Spinal cord (tissue), 10 donors: ENCODE results near the gene GRID1. TPM values are rescaled to one million over a fixed set of nuclear protein-coding genes. Genes with fewer than 3 reads are reported as not detected.
A peak's percentile ranks its signal among the peaks of the same experiment; 100 is the strongest.

Source experiments
- DNase-seq, 6 donors: peaks; one replicate each; pipeline versions ENCODE4 v3.0.0 to v3.0.0-alpha.2; 2013 to 2015; ENCODE audit warnings: low spot score in 6 of 6, low read depth in 4 of 6
- H3K27ac ChIP-seq: one replicate; pipeline ENCODE4 v1.5.1; 2013; ENCODE audit warnings: low read depth, low read length, control low read depth
- H3K27me3 ChIP-seq: one replicate; pipeline ENCODE4 v1.6.1; 2013; ENCODE audit warnings: low read length; ENCODE audit not compliant: control insufficient read depth, insufficient read depth
- H3K36me3 ChIP-seq: one replicate; pipeline ENCODE4 v1.6.1; 2013; ENCODE audit warnings: low read length; ENCODE audit not compliant: control insufficient read depth, insufficient read depth
- H3K4me1 ChIP-seq: one replicate; pipeline ENCODE4 v1.6.1; 2013; ENCODE audit warnings: low read length; ENCODE audit not compliant: control insufficient read depth, insufficient read depth
- H3K4me3 ChIP-seq: one replicate; pipeline ENCODE4 v1.5.1; 2013; ENCODE audit warnings: low read depth, low read length, control low read depth
- H3K9me3 ChIP-seq: one replicate; pipeline ENCODE4 v1.6.1; 2013; ENCODE audit warnings: low read length; ENCODE audit not compliant: control insufficient read depth, insufficient read depth
- WGBS: methylation state at CpG from one replicate; pipeline ENCODE4 v1.1.5; 2013; ENCODE audit warnings: missing lambda C conversion rate; ENCODE audit not compliant: insufficient coverage; 5-methylcytosine and 5-hydroxymethylcytosine counted together
- polyA plus RNA-seq, 2 donors: library from polyadenylated mRNA; unstranded; fragments of 120-200 nt; gene quantifications; one replicate each; pipeline ENCODE4 v1.2.1, GENCODE V29; 2013; ENCODE audit not compliant: insufficient read length in 2 of 2
- total RNA-seq, 2 donors: library from RNA; depleted of rRNA in 1 of 2; stranded (reverse); fragments of 120-200 nt in 1 of 2; fragments of >200 nt in 1 of 2; gene quantifications; one replicate each; pipeline versions ENCODE4 v1.2.3 to v1.2.4, GENCODE V29; 2013 to 2014
- donor health status: healthy.

The GRID1 gene
- total and polyA plus RNA-seq, 4 donors = 7.6 to 30.1 (median 22.2) TPM

DNA sequence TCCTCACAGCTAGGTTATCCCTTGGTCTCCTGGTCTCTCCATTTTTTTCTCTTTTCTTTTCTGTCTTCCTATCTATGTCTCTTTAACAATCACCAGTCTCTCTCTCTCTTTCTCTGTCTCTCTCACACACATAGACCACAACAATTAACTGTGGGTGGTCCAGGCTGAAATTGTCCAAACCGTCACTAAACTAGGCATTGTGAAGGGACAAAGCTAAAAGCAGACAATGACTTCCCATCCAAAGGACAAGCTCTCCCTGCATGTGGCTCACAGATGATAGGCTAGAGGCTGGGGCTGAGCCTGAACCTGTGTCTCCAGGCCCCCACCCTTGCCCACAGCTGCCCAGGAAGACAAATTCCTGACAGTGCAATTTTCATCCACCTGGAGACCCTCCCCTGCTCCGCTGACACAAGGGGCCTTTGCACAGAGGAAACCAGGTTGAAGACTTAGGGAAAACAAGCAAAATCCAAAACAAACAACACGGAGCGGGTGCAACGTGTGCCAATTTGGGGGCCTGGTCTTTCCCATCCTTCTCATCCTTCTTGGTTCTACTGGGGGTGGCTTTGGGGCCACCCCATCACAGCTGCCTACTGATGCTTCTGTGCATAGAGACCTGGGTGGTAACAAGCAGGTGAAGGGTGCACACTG lies 755.4 kb downstream of the GRID1 start:
- H3K9me3 ChIP-seq = no peaks in the 10 kb centered on the region
- H3K4me1 ChIP-seq = peaks cover 3% of the 10 kb centered on the region
- H3K36me3 ChIP-seq = peaks cover 23% of the 10 kb centered on the region
- H3K4me3 ChIP-seq = no peak overlapping the region
- no peak overlapping the region for H3K27ac ChIP-seq
- no peak for DNase-seq
- no peaks in the 10 kb centered on the region for H3K27me3 ChIP-seq
- WGBS = 100% methylated on average over 1 of the region's 5 CpGs

DNA sequence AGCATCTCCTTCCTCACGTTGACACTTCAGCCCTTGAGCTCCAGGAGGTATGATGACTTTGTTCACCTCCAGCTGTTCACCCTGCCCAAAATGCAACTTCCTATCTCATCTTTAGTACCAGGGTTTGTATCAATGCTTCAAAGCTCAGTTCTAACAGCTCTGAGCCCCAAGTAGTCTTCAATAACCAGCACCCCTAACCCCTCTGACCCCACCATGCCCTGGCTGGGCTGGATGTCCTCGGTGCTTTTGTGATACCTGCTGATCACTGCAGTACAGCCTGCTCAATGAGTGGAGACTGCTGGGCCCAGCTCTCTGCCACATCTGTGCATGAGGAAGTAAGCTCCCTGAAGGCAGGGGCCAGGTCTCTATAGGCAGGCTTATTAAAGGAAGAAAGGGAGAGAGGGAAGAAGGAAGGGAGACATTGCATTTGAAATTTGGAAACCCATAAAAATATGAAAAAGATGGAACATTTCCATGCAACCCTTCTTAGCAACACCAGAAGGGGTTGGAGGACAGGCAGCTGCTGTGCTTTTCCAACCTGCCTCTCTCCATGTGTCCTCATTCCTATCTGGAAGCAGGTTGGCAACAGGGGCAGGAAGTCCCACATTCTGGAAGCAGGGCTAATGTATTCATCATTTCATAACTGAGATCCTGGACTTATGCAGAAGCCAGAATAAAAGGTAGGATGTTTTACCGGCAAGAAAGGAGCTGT lies 756.1 kb downstream of the GRID1 start:
- H3K4me3 ChIP-seq = no peak overlapping the region
- no peak overlapping the region for H3K27ac ChIP-seq
- peaks cover 3% of the 10 kb centered on the region for H3K4me1 ChIP-seq
- H3K9me3 ChIP-seq = no peaks in the 10 kb centered on the region
- no peak for DNase-seq
- 65% methylated on average over 2 of the region's 3 CpGs for WGBS
- H3K36me3 ChIP-seq = peaks cover 22% of the 10 kb centered on the region
- H3K27me3 ChIP-seq = no peaks in the 10 kb centered on the region

DNA sequence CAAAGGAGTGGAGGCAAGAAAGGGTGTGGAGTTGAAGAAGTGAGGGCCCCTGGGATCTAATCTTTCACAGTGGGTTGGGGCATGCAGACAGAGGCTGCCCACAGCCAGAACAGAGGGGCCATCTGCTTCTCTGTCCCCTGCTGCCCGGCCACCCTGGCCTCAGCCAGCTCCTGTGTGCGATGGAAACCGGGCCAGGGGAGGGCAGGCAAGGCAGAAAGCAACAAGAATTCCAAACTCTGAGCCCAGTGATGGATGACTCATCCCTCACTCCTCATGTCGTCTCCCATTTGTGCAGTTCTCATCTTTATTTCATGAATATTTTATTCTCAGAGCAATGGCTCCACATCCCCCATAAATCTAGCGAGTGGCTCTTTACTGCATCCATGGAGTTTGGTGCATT lies 757.1 kb downstream of the GRID1 start:
- no peak overlapping the region for H3K4me3 ChIP-seq
- no peak for DNase-seq
- peaks cover 20% of the 10 kb centered on the region for H3K36me3 ChIP-seq
- peaks cover 3% of the 10 kb centered on the region for H3K4me1 ChIP-seq
- H3K27ac ChIP-seq = no peak overlapping the region
- no peaks in the 10 kb centered on the region for H3K9me3 ChIP-seq
- no peaks in the 10 kb centered on the region for H3K27me3 ChIP-seq
- WGBS = 87% methylated on average over 3 of the region's 5 CpGs

DNA sequence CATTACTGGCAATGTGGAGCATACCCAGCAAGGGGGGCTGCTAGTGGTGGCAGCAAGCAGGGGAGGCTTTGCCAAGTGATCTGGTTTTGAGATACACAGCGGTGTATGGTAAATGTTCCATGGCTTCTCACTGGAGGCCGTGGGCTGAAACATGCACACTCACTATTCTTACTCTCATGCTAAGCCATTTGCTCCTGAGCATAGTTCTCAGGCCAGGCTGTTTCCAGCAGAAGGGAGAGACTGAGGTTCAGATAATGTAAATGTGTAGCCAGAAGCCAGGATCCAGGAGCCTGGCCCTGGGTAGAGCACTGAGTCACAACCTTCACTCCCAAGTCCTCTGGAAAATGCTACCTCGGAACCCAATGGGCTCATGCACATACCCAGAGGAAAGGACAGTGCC lies 757.9 kb downstream of the GRID1 start:
- Histone ChIP-seq H3K9me3 (no peaks in the 10 kb centered on the region), H3K27me3 (no peaks in the 10 kb centered on the region), H3K4me1 (peaks cover 3% of the 10 kb centered on the region), H3K36me3 (peaks cover 20% of the 10 kb centered on the region), H3K27ac (no peak overlapping the region), H3K4me3 (no peak overlapping the region)
- WGBS = 100% methylated on average over 1 of the region's 3 CpGs
- DNase-seq = no peak

DNA sequence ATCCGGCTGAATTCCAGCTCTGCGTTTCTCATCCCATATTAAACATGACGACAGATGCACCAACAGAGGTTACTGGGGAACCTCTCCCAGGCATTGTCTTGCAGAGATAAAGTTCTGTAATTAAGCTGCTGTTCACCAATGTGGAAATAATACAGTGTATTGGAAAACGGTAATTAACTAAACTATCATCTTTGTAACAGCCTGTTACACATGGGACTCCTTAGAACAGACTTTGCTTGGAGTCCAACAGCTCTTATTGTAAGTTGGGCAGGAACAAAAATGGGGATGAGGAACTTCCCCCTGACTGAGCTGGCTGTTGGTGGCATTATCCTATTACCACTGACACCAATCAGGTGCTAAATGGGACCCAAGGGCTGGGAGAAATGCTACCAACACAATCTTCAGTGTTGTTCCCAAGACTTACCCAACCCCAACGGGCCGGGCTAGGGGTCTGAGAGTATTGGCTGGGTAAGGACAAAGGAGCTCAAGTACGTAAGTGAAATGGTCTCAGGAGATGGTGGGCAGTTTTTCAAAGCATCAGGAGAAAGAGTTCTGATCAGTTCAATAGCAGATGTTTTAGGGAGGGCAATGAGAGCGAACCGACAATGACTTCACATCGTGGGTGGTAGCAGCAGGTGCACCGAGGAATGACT lies 759.4 kb downstream of the GRID1 start:
- peaks cover 3% of the 10 kb centered on the region for H3K4me1 ChIP-seq
- WGBS = 81% methylated on average over 5 of the region's 11 CpGs
- no peak overlapping the region for H3K27ac ChIP-seq
- DNase-seq = peak in 3 of 6 donors; percentile 13 to 91 (median 31)
- H3K36me3 ChIP-seq = peaks cover 11% of the 10 kb centered on the region
- no peaks in the 10 kb centered on the region for H3K9me3 ChIP-seq
- H3K27me3 ChIP-seq = no peaks in the 10 kb centered on the region
- no peak overlapping the region for H3K4me3 ChIP-seq

DNA sequence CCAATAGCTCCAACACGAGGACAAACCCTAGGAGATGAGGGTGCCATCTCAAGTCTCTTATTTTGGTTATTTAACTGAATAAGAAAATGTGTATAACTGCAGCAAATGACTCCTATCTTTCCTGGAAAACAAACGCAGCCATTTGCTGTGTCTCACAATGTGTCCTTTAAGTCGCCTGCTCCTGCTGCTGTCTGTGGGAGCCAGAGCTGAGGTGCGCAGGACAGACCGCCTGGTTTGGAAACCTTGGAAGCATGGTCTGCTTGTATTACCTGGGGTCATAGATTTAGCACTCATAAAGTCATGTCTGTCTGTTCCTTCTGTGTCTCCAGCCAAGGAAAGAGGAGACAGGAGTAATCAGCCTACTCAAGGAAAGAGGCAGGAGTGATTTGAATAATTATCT lies 760.2 kb downstream of the GRID1 start:
- DNase-seq = no peak
- H3K36me3 ChIP-seq = peaks cover 10% of the 10 kb centered on the region
- H3K27me3 ChIP-seq = no peaks in the 10 kb centered on the region
- no peak overlapping the region for H3K4me3 ChIP-seq
- no peak overlapping the region for H3K27ac ChIP-seq
- 95% methylated on average over 4 of the region's 5 CpGs for WGBS
- H3K4me1 ChIP-seq = no peaks in the 10 kb centered on the region
- no peaks in the 10 kb centered on the region for H3K9me3 ChIP-seq

DNA sequence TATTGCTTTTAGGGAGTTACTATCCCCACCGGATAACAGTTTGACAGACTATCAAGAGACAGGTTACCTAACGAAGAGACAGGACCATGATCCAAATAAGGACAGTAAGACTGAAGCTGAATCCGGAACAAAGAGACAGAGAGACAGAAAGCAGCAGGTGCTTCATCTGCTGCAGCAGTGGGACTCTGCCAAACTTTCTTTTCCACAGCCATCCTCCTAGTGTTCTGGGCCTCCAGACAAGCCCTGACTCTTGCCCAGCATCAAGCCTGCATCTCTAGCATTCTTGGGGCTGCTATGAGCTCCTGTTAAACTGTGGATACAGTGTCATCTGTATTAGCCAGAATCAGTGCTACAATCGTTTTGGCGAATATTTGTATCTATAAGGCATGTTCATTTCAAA lies 761.7 kb downstream of the GRID1 start:
- Histone ChIP-seq H3K4me3 (no peak overlapping the region), H3K9me3 (no peaks in the 10 kb centered on the region), H3K27me3 (no peaks in the 10 kb centered on the region), H3K36me3 (peaks cover 10% of the 10 kb centered on the region), H3K27ac (no peak overlapping the region), H3K4me1 (peaks cover 5% of the 10 kb centered on the region)
- DNase-seq = no peak
- WGBS = 94% methylated on average over 5 of the region's 5 CpGs

DNA sequence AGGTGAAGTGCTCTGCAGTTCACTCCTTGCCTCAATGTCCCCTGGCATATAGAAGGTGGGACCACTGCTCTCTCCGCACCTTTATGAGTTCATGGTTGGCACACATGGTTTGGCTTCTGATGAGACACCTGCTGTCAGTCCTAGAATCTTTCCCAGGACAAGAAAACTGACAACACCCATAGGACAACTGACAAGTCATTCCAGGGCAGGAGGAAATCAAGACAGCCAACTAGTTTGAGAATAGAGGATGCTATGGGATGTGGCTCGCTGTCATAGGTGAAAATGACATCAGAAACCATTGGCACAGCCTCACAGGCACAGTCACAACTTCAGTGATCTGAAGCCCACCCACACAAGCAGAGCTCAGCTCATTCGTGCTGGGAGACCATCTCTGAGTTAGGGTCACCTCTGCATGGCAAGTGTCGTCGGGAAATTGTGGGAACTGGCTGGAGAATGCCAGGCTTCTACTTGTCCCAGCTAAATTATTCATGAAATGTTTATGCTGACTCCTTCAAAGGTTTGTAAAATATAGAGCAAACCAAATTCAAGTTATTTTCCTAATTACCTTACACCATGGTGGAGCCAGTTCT lies 762.4 kb downstream of the GRID1 start:
- Histone ChIP-seq H3K9me3 (no peaks in the 10 kb centered on the region), H3K36me3 (peaks cover 7% of the 10 kb centered on the region), H3K4me1 (peaks cover 5% of the 10 kb centered on the region), H3K4me3 (no peak overlapping the region), H3K27me3 (no peaks in the 10 kb centered on the region), H3K27ac (no peak overlapping the region)
- DNase-seq = no peak
- WGBS = 91% methylated on average over 3 of the region's 5 CpGs

DNA sequence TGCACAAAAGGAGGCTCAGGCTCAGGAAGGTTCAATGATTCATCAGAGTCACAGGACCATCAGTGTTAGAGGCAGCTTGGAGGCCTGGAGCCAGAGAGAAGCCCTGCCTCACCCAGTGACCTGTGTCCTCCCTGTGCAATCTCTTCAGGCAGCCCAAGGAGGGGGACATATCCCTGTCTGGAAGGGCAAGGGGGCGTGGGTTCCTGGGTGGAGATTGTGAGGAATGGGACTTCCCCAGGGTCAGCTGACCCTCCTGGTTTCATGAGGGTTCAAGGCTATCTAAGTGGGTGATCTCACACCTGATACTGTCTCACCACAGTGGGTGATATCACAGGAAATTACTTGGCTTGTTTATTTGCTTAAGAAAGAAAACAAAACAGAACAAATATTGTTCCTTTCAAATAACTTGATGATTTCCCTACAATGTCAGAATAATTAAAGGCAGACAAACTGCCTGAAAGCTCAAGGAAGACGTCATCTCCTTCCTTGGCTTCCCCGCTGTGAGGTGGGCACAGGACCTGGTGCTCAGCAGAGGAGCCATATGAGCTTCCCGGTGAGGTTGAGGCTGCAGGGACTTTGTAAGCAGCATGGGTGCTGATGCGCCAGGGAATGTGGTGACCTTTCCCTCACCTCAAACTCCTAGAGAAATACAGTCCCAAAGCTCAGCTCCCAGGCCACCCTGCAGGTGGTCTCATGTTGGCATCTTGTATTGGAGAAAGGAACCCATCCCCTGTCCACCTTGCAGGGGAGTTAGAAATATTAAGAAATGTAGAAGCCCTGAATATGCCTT lies 763.2 kb downstream of the GRID1 start:
- H3K4me3 ChIP-seq = no peak overlapping the region
- WGBS = 85% methylated on average over 3 of the region's 5 CpGs
- DNase-seq = no peak

More for the DNA sequence above, 763.2 kb downstream of the GRID1 start:
- Histone ChIP-seq H3K27ac (no peak overlapping the region), H3K27me3 (no peaks in the 10 kb centered on the region), H3K4me1 (peaks cover 5% of the 10 kb centered on the region), H3K9me3 (no peaks in the 10 kb centered on the region), H3K36me3 (peaks cover 7% of the 10 kb centered on the region)
